NCI-H146 (cell line): Measurements from ENCODE around the gene CTXND2.
"Not testable (repeated sequence)": the region's sequence is repeated elsewhere in the genome, so short reads cannot be mapped to it uniquely, and the experiment has no call there.

Experiments
- DNase-seq: peaks from one replicate; lab custom pipeline; 2025; lab: John Stamatoyannopoulos, UW

CTXND2 gene

GRCh38 chr1:150887018-150887417 is at the start of gene CTXND2:
Gene CTXND2 (plus strand): TSS chr1:150887136. CDS start chr1:150912315, 25,179 bp downstream.
- no peak for DNase-seq

- DNase-seq, result not testable (repeated sequence)
Measured at GRCh38 chr1:150840850-150841249, 46.1 kb upstream of the CTXND2 start.

- DNase-seq, result no peak
Measured at GRCh38 chr1:150841626-150842025, 45.3 kb upstream of the CTXND2 start.

GRCh38 chr1:150842343-150842742 is 44.6 kb upstream of the CTXND2 start:
- no peak for DNase-seq

GRCh38 chr1:150842964-150843363 is 44.0 kb upstream of the CTXND2 start:
- no peak for DNase-seq

- DNase-seq, result no peak
Measured at GRCh38 chr1:150843474-150843873, 43.5 kb upstream of the CTXND2 start.

- DNase-seq, result no peak
Measured at GRCh38 chr1:150846473-150847146, 40.3 kb upstream of the CTXND2 start.

- not testable (repeated sequence) for DNase-seq
Measured at GRCh38 chr1:150850801-150851362, 36.1 kb upstream of the CTXND2 start.

GRCh38 chr1:150852734-150853133 is 34.2 kb upstream of the CTXND2 start:
- DNase-seq, result not testable (repeated sequence)

- DNase-seq, result no peak
Measured at GRCh38 chr1:150863724-150864123, 23.2 kb upstream of the CTXND2 start.

GRCh38 chr1:150864200-150864599 is 22.7 kb upstream of the CTXND2 start:
- DNase-seq, result not testable (repeated sequence)

- no peak for DNase-seq
Measured at GRCh38 chr1:150869683-150870082, 17.3 kb upstream of the CTXND2 start.

GRCh38 chr1:150872572-150872971 is 14.4 kb upstream of the CTXND2 start:
- no peak for DNase-seq

GRCh38 chr1:150873521-150873920 is 13.4 kb upstream of the CTXND2 start:
- DNase-seq, result no peak

GRCh38 chr1:150874455-150875196 is 12.3 kb upstream of the CTXND2 start:
- DNase-seq, result no peak

- no peak for DNase-seq
Measured at GRCh38 chr1:150875197-150876118, 11.5 kb upstream of the CTXND2 start.

GRCh38 chr1:150876119-150876454 is 10.8 kb upstream of the CTXND2 start:
- no peak for DNase-seq

GRCh38 chr1:150878931-150879330 is 8.0 kb upstream of the CTXND2 start:
- not testable (repeated sequence) for DNase-seq

- no peak for DNase-seq
Measured at GRCh38 chr1:150881331-150882070, 5.4 kb upstream of the CTXND2 start.

- DNase-seq, result not testable (repeated sequence)
Measured at GRCh38 chr1:150883121-150883520, 3.8 kb upstream of the CTXND2 start.

- no peak for DNase-seq
Measured at GRCh38 chr1:150888727-150889126, 1.8 kb downstream of the CTXND2 start.
